HG02840 (cell line): ENCODE results near the gene CASQ2.

ENCODE experiments used
- ATAC-seq: cut with Tn5 transposase; IDR thresholded peaks from one replicate; pipeline ENCODE4 v1.9.1; 2021; ENCODE audit warnings: mild to moderate bottlenecking, moderate library complexity, moderate number of reproducible peaks; ENCODE audit not compliant: unreplicated experiment, low FRiP score

The CASQ2 gene

DNA sequence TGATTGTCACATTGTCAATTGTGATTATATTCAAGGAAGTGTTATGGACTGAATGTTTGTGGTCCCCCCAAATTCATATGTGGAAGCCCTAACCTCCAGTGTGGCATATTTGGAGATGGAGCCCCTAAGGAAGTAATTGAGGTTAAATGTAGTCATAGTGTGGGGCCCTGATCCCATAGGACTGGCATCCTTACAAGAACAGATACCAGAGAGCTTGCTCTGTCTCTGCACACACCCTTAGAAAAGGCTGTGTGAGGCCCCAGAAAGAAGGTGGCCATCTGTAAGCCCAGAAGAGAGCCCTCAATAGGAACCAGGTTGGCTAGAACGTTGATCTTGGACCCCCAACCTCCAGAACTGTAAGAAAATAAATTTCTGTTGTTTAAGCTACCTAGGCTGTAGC is 98.6 kb downstream of the CASQ2 start:
- ATAC-seq: no peak

DNA sequence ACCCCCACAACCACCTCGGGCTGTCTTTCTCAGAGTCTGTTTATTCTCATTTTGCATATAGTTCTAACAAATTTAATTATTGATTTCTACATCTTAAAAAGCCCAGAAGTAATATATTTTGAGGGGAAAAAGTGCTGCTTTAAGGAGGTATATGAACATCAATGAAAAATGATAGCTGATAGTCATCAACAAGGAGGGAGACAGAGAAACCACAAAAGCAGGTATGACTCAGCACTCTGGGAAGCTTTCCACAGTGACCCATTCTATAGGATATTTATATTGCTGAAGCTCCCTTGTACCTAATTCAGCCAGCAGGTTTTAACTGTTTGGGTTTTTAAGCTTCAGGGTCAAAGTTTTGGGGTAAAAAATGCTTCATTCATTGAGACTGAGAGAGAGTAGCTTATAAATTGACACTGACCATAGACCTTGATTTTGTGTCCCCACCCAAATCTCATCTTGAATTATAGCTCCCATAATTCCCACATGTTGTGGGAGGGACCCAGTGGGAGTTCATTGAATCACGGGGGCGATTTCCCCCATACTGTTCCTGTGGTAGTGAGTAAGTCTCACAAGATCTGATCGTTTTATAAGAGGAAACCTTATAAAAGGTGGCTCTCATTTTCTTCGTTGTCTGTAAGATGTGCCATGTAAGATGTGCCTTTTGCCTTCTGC is 99.4 kb downstream of the CASQ2 start:
- no peak for ATAC-seq

DNA sequence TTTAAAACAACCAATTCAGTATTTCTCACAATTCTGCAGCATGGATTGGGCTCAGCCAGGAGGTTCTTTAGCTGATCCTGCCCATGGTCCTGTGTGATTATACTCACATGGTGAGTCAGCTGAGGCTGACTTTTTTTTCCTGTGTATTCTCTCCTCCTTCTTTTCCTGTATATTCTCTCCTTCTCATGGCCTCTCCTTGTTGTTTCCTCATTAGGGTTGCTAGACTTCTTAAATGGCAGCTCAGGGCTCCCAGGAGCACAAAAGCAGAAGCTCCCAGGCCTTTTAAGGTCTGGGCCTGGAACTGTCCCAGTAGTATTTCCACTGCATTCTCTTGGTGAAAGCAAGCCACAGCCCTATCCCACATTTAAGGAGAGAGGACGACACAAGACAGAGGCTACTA is 99.9 kb downstream of the CASQ2 start:
- no peak for ATAC-seq

DNA sequence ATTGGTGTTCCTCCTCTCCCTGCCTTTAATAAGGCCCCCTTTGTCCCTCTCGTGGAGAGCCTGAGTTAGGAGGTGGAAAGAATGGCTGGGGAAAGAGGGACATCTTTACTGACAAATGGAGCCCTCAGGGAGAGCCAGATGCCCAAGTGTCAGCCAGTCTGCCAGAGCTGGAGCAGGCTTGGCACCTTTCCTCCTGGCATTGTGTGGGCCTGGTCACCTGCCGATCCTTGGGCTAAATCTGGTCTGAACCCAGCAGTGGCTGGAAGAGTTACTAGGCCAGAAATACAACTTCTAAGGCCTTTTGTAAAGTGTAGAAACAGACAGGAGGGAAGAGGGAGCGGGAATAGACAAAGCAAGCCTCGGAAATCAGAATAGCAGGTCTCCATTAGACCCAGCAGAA is 101.8 kb downstream of the CASQ2 start:
- no peak for ATAC-seq

DNA sequence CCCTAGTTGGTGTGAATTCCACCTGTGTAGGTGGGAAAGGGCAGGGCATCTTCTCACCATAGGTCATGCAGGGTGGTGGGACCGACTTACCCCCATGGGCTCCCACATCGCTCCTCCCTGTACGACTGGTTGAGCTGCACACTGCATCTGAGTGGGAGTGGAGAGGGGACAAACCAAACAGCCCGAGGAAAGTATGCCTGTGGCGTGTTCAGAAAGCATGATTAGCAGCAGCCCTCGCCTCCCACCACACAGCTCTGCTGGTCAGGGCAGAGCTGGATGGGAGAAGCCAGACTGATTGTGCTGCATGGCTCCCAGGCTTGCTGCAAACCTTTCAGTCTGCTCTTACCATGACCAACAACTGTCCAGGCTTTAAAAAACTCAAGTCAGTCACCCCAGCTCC is 102.3 kb downstream of the CASQ2 start:
- no peak for ATAC-seq

DNA sequence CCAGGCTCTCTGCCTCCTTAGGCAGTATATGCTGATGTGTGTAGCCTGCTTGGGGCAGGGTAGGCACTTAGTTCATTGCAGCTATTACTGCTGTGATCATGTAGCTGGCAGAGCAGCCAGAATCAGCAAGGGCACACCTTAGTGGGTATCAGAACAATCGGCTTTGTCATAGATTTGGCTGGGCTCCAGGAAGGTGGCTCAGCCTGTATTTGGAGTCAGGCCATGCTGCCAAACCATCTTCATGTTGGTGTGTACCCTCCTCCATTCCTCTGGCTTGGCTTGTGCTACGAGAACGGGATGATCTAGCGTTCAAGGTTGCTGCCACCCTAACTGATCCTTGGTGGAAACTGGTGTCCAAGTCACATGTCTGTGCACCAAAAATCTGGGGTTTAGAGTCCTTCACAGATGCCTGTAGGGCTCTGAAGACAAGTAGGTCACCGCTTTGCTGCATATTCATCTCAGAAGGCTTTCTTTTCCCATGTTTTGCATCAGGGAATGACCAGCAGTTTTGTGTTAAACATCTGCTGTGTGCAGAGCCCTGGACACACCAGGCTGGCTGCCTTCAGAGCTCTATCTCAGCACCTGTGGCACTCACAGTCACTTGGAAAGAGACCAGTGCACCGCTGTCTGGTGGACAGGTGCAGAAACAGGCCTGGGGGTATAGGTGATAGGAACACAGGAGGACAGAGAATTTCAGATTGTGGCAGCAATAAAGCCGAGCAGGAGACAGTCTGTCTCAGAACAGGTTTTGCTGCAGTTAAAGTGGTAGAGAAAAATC is 103.0 kb downstream of the CASQ2 start:
- ATAC-seq: no peak

DNA sequence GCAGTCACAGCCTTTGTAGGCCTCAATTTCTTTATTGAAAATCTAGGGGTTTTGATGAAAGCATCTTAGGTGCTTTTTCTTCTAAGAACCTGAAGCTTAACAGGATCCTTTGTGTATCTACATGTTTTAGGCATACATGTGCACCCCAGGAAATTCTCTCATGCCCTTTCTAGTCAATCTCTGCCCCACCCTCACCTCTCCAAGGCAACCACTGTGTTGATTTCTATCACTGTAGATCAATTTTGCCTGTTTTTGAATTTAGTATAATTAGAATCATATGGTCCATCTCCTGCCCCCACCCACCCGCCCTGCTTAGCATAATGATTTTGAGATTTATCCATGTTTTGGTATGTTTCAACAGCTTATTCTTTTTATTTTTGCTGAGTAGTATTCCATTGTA is 107.4 kb downstream of the CASQ2 start:
- no peak for ATAC-seq

DNA sequence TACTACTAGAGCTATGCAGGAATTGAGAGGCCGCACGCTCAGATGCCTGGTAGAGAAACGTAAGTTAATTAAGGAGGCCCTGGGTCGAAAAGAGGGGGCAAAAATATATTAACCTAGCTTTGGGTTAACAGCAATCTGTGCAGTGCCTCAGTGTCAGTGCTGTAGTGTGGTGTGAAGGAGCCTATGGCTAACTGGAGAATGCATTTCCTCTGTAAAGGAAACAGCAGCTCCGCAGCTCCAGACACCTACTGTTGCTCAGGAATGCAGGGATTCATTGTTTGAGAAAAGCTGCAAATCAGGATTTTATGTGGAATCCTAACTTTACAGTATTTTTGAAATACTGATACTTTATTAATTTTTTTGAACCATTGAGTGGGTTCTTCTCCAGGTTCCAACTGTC is 108.4 kb downstream of the CASQ2 start:
- ATAC-seq: no peak

DNA sequence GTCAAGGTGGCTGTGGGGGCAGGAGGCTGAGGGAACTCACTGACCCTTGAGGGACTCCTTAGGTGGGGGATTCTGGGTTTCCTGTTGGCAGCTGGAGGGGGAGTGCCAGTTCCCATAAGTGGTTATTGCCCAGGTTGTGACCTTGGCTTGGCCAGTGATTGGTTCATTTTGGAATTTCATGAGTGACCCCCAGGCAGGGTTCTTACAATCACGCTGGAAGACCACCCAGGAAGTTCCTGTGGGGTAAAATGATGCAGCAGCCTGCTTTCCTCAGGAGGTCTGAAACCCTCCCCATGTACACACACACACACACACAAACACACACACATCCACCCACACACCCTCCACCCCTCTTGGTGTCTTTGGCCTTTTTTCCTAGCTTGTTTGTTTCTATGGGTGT is 109.9 kb downstream of the CASQ2 start:
- ATAC-seq: no peak

DNA sequence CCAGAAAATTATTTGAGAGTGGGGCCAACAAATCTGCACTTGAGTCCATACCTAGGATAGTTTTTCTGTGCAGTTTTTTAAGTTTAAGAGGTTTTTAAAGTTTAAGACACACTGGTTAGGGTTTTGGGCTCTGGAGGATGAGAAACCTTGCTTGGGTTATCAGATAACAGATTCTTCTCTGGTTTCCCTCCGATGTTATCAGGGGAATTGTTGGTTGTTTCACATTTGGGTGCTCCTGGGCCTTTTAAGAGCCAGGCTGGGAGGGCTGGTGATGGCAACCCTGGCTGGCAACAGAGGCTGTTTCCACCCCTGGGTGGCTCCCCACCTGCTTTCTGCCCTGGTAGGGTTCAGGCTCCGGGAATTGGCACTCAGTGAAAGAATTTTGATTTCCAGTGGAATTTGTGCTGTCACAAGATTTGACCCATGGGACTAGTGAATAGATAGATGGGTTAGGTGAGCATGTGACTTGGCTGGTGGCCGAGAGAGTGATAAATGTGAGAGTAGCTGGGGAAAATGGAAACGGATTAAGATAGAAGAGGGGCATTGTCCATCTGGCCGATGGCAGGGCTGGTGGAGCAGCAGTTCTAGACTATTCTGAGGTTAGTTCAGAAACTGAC is 111.9 kb downstream of the CASQ2 start:
- no peak for ATAC-seq

DNA sequence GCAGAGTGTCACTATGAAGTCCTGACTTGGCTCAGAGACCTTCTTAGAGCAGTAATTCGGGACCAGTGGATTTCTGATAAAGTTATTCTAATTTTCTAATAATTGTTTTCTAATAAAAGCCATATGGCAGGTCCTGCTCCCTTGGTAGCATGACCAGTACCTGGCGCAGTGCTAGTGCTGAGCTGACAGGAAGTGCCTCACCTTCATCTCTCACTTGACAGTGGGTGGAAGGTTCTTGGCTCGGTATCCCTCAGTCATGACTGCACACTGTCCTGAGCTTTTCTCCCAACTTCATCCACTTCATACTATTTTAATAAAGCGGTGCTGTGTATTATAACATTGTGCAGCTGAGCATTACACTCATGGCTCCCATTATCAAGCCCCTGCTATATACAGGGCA is 112.6 kb downstream of the CASQ2 start:
- no peak for ATAC-seq

DNA sequence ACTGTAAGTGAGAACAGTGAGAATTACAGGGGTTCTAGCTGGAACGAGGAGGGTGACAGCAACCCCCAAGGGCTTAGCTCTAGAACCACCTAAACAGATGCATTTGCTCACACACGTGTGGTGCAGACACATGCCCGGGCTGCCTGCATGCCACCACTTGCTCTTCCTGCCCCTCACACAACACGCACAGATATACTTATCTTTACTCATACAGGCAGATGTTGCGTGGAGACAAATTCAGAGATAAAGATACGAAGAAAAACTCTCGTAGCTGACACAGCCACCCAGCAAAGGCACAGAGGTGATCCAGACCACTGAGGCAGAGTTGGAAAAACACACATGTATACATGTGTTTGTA is 113.2 kb downstream of the CASQ2 start:
- ATAC-seq: no peak

DNA sequence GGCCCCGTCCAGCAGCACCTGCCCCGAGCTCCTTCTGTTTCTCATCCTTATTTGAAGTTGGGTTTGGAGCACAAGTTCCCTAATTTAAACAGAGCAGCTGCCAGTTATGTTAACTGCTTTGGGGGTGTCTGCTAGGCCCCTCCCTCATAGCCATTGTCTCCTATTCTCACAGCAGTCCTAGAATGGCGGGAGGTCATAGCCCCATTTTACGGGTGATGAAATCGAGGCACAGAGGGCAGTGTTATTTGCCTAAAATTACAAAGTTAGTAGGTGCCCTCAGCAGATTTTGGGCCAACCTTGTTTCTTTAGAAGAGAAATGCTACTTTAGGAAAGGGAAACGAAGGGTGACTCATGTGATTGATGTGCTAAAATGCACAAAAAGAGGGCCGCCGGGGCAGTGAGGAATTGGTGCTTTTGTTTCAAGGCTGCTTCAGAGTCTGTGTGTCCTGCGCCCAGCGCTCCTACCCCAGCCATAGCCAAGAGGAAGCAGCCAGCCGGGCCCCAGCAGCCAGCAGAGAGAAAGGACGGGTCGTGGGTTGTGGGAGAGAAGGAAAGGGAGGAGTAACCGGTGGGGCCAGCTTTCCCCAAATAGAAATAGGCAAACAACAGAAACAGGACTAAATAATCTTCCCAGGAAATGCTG is 113.7 kb downstream of the CASQ2 start:
- no peak for ATAC-seq

DNA sequence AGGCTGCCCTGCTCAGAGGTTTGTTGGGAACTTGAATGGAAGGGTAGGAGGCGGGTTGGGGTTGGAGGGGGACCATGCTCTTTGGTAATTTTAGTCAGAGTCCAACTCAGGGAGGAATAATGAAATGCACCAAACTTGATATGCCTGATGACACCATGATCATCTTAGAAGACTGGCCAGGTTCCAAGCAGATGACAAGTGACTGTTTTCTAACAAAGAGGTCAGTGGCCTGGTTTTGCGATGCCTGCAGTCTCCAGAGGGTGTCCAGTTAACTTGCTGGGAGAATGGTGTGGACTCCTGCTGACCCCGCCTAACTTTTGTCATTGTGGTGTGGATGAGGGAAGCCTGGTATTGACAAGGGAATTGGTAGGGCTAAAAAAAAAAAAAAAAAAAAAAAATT is 114.4 kb downstream of the CASQ2 start:
- no peak for ATAC-seq

DNA sequence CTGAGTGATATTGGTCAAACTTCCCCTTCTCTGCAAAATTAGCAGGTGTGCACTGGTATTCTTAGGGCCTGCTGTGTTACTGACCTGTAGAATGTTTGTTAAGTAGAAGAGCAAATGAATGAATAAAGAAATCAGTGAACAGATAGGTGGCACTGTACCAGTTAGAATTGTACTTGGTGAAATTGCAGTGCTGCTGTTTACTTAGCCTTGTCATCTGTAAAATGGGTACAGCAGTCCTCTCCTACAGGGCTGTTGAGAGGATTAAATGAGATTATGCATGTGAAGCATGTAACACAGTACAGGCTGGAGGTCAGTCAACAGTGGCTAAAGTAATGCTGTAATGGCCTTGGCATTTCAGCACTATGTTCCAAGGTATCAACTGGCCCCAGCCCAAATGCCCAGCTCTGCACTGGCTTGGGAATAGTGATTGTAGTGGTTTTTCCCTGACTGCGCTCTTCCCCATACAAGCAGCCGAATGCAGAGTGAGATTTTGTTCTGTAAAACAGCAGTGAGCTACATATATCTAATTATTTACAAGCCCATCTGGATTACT is 116.2 kb downstream of the CASQ2 start:
- no peak for ATAC-seq

DNA sequence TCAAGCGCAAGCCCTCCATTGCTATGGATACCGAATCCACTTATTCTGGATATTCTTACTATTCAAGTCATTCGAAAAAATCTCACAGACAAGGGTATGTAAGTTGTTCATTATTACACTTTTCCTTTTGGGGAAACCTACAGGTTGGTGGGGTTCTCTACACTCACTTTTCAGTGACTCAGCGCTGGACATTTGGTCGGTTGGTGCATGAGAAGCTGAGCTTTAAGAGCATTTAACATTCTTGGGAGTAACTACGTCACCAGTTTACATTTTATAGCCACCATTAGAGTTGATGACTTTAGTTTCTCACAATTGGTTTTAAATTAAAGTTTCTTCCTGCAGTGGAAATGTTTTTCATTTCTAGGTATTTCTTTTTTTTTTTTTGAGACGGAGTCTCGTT is 117.1 kb downstream of the CASQ2 start:
- ATAC-seq: no peak

DNA sequence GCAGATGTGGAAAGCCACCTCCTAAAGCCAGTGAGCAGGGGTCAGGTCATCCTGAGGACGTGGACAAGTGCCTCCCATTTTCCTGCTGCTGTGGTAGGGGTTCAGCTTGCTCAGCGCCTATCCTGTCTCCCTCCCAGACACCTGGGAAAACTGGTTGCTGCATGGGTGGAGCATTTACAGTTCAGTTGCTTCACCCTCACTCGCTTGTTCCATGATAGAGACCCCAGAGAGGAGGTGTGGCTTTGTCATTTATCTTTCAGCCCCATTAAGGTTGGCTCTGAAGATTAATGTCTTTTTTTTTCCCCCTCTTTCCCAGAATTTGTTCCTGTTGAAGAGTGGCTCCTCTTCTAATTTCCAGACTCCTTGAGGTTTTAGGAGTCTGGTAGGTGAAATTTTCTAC is 117.6 kb downstream of the CASQ2 start:
- ATAC-seq: no peak
